HEK293 (cell line): ENCODE measurements around the gene BTBD18.

Source experiments
- CTCF ChIA-PET: fragments of 350-600 bp; formaldehyde crosslinking; extraction: SDS; loops from one replicate; lab custom pipeline; 2021; ENCODE audit warnings: antibody characterized with exemption; lab: Yijun Ruan, JAX
- POLR2A ChIA-PET: fragments of 300-600 bp; formaldehyde crosslinking; extraction: SDS; loops from one replicate; lab custom pipeline; 2020; ENCODE audit warnings: antibody characterized with exemption, inconsistent platforms; lab: Yijun Ruan, JAX
- H3K27ac ChIP-seq: fragments of 200-500 bp; sonication (Bioruptor generic); 2 replicates; pipeline ENCODE4 v1.5.1; 2014; ENCODE audit warnings: low read depth, low read length, control low read depth, inconsistent platforms; ENCODE audit errors: extremely low read depth
- H3K36me3 ChIP-seq, 2 experiments: fragments of 200-500 bp in 1 of 2; sonication (Bioruptor generic) in 1 of 2; 1 replicate in 1 of 2; 2 replicates in 1 of 2; pipeline ENCODE4 v1.5.1; 2014 to 2017; ENCODE audit warnings: inconsistent platforms in 2 of 2, low read length in 2 of 2; ENCODE audit not compliant: control insufficient read depth in 2 of 2, insufficient read depth in 1 of 2
- H3K4me1 ChIP-seq: fragments of 200-500 bp; sonication (Bioruptor generic); 2 replicates; pipeline ENCODE4 v1.5.1; 2014; ENCODE audit warnings: mild to moderate bottlenecking, low read length, inconsistent platforms; ENCODE audit not compliant: control insufficient read depth, insufficient read depth
- H3K4me3 ChIP-seq: 2 replicates; pipeline ENCODE4 v1.5.1; 2011; ENCODE audit warnings: low read depth, mild to moderate bottlenecking, control low read depth, low read length, moderate library complexity
- H3K9me3 ChIP-seq: fragments of 200-500 bp; sonication (Bioruptor generic); 2 replicates; pipeline ENCODE4 v1.5.1; 2014; ENCODE audit warnings: low read depth, low read length, inconsistent platforms; ENCODE audit not compliant: control insufficient read depth, insufficient read depth
- FEZF1 ChIP-seq: fragments of 450-650 bp; formaldehyde crosslinking; IDR thresholded peaks from 2 replicates; pipeline ENCODE4 v1.5.1; 2016; ENCODE audit warnings: missing biosample characterization, missing genetic modification characterization
- KLF7 ChIP-seq: fragments of 450-650 bp; formaldehyde crosslinking; IDR thresholded peaks from 2 replicates; pipeline ENCODE4 v1.5.1; 2016; ENCODE audit warnings: missing biosample characterization, missing genetic modification characterization, borderline replicate concordance
- OVOL3 ChIP-seq: fragments of 450-650 bp; formaldehyde crosslinking; IDR thresholded peaks from 2 replicates; pipeline ENCODE4 v1.5.1; 2016; ENCODE audit warnings: missing biosample characterization, missing genetic modification characterization
- PBX3 ChIP-seq: sonication (generic); formaldehyde crosslinking; IDR thresholded peaks from 2 replicates; pipeline ENCODE4 v1.8.1; 2022; ENCODE audit warnings: mild to moderate bottlenecking, moderate library complexity, missing genetic modification reagents
- PRDM1 ChIP-seq: fragments of 450-650 bp; formaldehyde crosslinking; IDR thresholded peaks from 2 replicates; pipeline ENCODE4; 2016; ENCODE audit warnings: missing biosample characterization, missing genetic modification characterization
- SCRT1 ChIP-seq: fragments of 450-650 bp; formaldehyde crosslinking; IDR thresholded peaks from 2 replicates; pipeline ENCODE4 v1.5.1; 2016; ENCODE audit warnings: missing biosample characterization, missing genetic modification characterization, borderline replicate concordance
- SCRT2 ChIP-seq: fragments of 450-650 bp; formaldehyde crosslinking; IDR thresholded peaks from 2 replicates; pipeline ENCODE4 v1.5.1; 2016; ENCODE audit warnings: missing biosample characterization, missing genetic modification characterization
- TCF7L2 ChIP-seq: IDR thresholded peaks from 2 replicates; pipeline ENCODE4 v1.6.1; 2011; ENCODE audit warnings: low read depth, mild to moderate bottlenecking, inconsistent platforms, low read length, moderate library complexity, borderline replicate concordance
- ZBTB11 ChIP-seq: fragments of 450-650 bp; formaldehyde crosslinking; conservative IDR thresholded peaks from 2 replicates; pipeline ENCODE4 v1.5.1; 2016; ENCODE audit warnings: low read depth, missing biosample characterization, missing genetic modification characterization
- ZBTB17 ChIP-seq: fragments of 450-650 bp; formaldehyde crosslinking; IDR thresholded peaks from 2 replicates; pipeline ENCODE4 v1.5.1; 2016; ENCODE audit warnings: missing biosample characterization, missing genetic modification characterization
- ZBTB21 ChIP-seq: fragments of 450-650 bp; formaldehyde crosslinking; IDR thresholded peaks from 2 replicates; pipeline ENCODE4 v1.5.1; 2017; ENCODE audit warnings: missing biosample characterization, missing genetic modification characterization
- ZNF121 ChIP-seq: fragments of 450-650 bp; formaldehyde crosslinking; IDR thresholded peaks from 2 replicates; pipeline ENCODE4 v1.5.1; 2016; ENCODE audit warnings: missing biosample characterization, missing genetic modification characterization
- ZNF169 ChIP-seq: fragments of 450-650 bp; formaldehyde crosslinking; IDR thresholded peaks from 2 replicates; pipeline ENCODE4 v1.5.1; 2016; ENCODE audit warnings: missing biosample characterization, missing genetic modification characterization
- ZNF354C ChIP-seq: fragments of 450-650 bp; formaldehyde crosslinking; IDR thresholded peaks from 2 replicates; pipeline ENCODE4 v1.5.1; 2016; ENCODE audit warnings: missing biosample characterization, missing genetic modification characterization, low read depth, borderline replicate concordance
- ZNF37A ChIP-seq: fragments of 450-650 bp; IDR thresholded peaks from 2 replicates; pipeline ENCODE4 v1.5.1; 2018; ENCODE audit warnings: missing biosample characterization, missing genetic modification characterization
- ZNF449 ChIP-seq: fragments of 450-650 bp; formaldehyde crosslinking; IDR thresholded peaks from 2 replicates; pipeline ENCODE4 v1.5.1; 2017; ENCODE audit warnings: missing biosample characterization, mild to moderate bottlenecking, missing genetic modification characterization, moderate library complexity
- ZNF621 ChIP-seq: fragments of 450-650 bp; formaldehyde crosslinking; IDR thresholded peaks from 2 replicates; pipeline ENCODE4 v1.5.1; 2017; ENCODE audit warnings: missing biosample characterization, missing genetic modification characterization
- ZNF76 ChIP-seq: fragments of 450-650 bp; formaldehyde crosslinking; IDR thresholded peaks from 2 replicates; pipeline ENCODE4; 2016; ENCODE audit warnings: low read depth, missing biosample characterization, missing genetic modification characterization, borderline replicate concordance
- ZNF776 ChIP-seq: fragments of 450-650 bp; formaldehyde crosslinking; IDR thresholded peaks from 2 replicates; pipeline ENCODE4 v1.5.0; 2017; ENCODE audit warnings: missing biosample characterization, missing genetic modification characterization, borderline replicate concordance
- ZSCAN16 ChIP-seq: fragments of 450-650 bp; formaldehyde crosslinking; IDR thresholded peaks from 2 replicates; pipeline ENCODE4 v1.5.1; 2016; ENCODE audit warnings: missing biosample characterization, missing genetic modification characterization
- TF ChIP-seq, protein P1 (sequence below): fragments of 450-650 bp; formaldehyde crosslinking; IDR thresholded peaks from 2 replicates; pipeline ENCODE4 v1.5.1; 2017; ENCODE audit warnings: missing biosample characterization, missing genetic modification characterization

The BTBD18 gene

DNA sequence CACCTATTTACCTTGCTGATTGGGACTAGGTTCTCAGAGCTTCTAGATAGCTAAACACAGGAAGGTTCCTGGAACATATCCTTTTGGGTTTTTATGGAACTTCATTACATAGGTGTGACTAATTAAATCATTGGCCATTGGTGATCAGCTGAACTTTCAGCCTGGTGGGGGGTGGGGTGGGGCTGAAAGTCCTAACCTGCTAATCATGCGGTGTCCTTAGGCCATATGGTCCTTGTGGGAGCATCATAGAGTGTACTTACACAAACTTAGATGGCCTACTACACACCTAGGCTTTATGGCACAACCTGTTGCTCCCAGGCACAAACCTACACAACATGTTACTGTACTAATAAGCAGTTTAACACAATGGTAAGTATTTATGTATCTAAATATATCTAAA, 19.0 kb downstream of the BTBD18 start:
- POLR2A ChIA-PET: no interaction called here
- Histone ChIP-seq H3K4me3 (no peak overlapping the region), H3K9me3 (no peaks in the 10 kb centered on the region), H3K36me3 (peaks cover 0 to 6% of the 10 kb centered on the region in 2 experiments; a peak in 2 of 3 replicates), H3K4me1 (no peaks in the 10 kb centered on the region)
- TF ChIP-seq SCRT2 (peak; percentile 77), SCRT1 (tag by site-specific recombination) (peak; percentile 44; the same call in 1 of the 2 replicates)
- TF ChIP-seq, protein P1, sequence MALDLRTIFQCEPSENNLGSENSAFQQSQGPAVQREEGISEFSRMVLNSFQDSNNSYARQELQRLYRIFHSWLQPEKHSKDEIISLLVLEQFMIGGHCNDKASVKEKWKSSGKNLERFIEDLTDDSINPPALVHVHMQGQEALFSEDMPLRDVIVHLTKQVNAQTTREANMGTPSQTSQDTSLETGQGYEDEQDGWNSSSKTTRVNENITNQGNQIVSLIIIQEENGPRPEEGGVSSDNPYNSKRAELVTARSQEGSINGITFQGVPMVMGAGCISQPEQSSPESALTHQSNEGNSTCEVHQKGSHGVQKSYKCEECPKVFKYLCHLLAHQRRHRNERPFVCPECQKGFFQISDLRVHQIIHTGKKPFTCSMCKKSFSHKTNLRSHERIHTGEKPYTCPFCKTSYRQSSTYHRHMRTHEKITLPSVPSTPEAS (tag by site-specific recombination): no peak
- TF ChIP-seq, all 188 proteins: peak for 2
- CTCF ChIA-PET: interaction anchor here (0.9 to 1.6 kb wide), 2 partner anchors 8 to 68 kb away, joined by 3 to 6 read pairs; partner anchors contain the start of gene SELENOH
- H3K27ac ChIP-seq: no peak overlapping the region

DNA sequence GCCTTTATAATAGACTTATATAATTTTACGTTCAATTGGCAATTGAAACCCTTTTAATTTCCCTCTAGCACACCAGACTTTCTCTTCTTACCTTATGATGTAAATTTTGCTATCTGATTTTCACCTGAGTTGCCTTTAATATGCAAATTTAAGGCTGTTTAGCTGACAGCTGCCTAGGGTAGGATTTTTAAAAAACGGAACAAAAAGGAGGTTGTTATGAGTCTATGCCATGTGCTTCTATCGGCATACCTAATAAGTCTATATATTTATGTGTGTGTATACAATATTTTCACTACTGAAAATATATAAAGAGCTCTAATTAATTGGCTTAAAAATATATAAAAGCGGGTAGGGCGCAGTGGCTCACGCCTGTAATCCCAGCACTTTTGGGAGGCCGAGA, 22.1 kb downstream of the BTBD18 start:
- Histone ChIP-seq H3K9me3 (no peaks in the 10 kb centered on the region), H3K4me1 (no peaks in the 10 kb centered on the region), H3K27ac (no peak overlapping the region), H3K36me3 (no peaks in the 10 kb centered on the region), H3K4me3 (no peak overlapping the region)
- no peak for TF ChIP-seq FEZF1 (tag by site-specific recombination)
- no peak for TF ChIP-seq ZNF121 (tag by site-specific recombination)
- no peak for TF ChIP-seq ZNF76
- no peak for TF ChIP-seq PBX3 (CRISPR knock-in tag)
- TF ChIP-seq ZBTB11 (tag by site-specific recombination): no peak
- TF ChIP-seq ZNF37A (tag by site-specific recombination): no peak
- TF ChIP-seq ZSCAN16 (tag by site-specific recombination): no peak
- TF ChIP-seq ZNF776 (tag by site-specific recombination): no peak
- TF ChIP-seq PRDM1: no peak
- TF ChIP-seq ZNF169 (tag by site-specific recombination): no peak
- no peak for TF ChIP-seq ZNF449
- no peak for TF ChIP-seq ZBTB21
- TF ChIP-seq ZBTB17 (tag by site-specific recombination): no peak
- no peak for TF ChIP-seq OVOL3 (tag by site-specific recombination)
- TF ChIP-seq ZNF354C (tag by site-specific recombination): no peak
- no peak for TF ChIP-seq TCF7L2
- TF ChIP-seq KLF7 (tag by site-specific recombination): no peak
- TF ChIP-seq ZNF621: no peak
- ChIA-PET CTCF (no interaction called here), POLR2A (no interaction called here)
